Esophagus squamous epithelium (tissue), 5 donors: ENCODE results near the gene CDK15. TPM values are rescaled to one million over a fixed set of nuclear protein-coding genes. Genes with fewer than 3 reads are reported as not detected.

Experiments used
- DNase-seq: peaks from one replicate; lab custom pipeline; 2025; lab: John Stamatoyannopoulos, UW
- H3K27ac ChIP-seq, 4 donors: fragments of 200-600 bp; sonication (generic); one replicate each; pipeline ENCODE4 v1.5.1; 2016 to 2019; ENCODE audit warnings: mild to moderate bottlenecking in 1 of 4
- H3K27me3 ChIP-seq, 4 donors: fragments of 200-600 bp; sonication (generic); 1 replicate in 3 of 4; 2 replicates in 1 of 4; pipeline versions ENCODE4 v1.5.1 to v1.6.0; 2017 to 2021; ENCODE audit warnings: antibody characterized with exemption in 1 of 4
- H3K36me3 ChIP-seq, 3 donors: fragments of 200-600 bp; sonication (generic); one replicate each; pipeline ENCODE4 v1.5.1; 2016 to 2019
- H3K4me1 ChIP-seq, 3 donors: fragments of 200-600 bp; sonication (generic); one replicate each; pipeline ENCODE4 v1.5.1; 2017 to 2019
- H3K4me3 ChIP-seq, 4 donors: fragments of 200-600 bp; sonication (generic); 1 replicate in 3 of 4; 2 replicates in 1 of 4; pipeline ENCODE4 v1.5.1; 2016 to 2019; ENCODE audit warnings: mild to moderate bottlenecking in 2 of 4, moderate library complexity in 1 of 4
- H3K9me3 ChIP-seq, 3 donors: fragments of 200-600 bp; sonication (generic); one replicate each; pipeline ENCODE4 v1.5.1; 2016 to 2019
- POLR2A ChIP-seq, 4 donors: fragments of 450-650 bp; IDR thresholded peaks; one replicate each; pipeline ENCODE4 v1.6.1; 2017; ENCODE audit warnings: antibody characterized with exemption in 4 of 4, mild to moderate bottlenecking in 4 of 4, moderate library complexity in 3 of 4
- WGBS, 2 donors: methylation state at CpG; one replicate each; pipeline ENCODE4 v1.1.5; 2018; 5-methylcytosine and 5-hydroxymethylcytosine counted together
- intact Hi-C: fragments of 100-400 bp; cut with DNase I; formaldehyde crosslinking; loops from one replicate; pipeline ENCODE4 v1.15.0; 2022
- total RNA-seq, 4 donors: library from RNA; depleted of rRNA; stranded (reverse); fragments of >200 nt; gene quantifications; one replicate each; pipeline ENCODE4 v1.1.0, GENCODE V29; 2016
- TF ChIP-seq, protein P1 (sequence below), 6 experiments: fragments of 450-650 bp in 4 of 6; fragments of 200-600 bp in 2 of 6; sonication (generic) in 2 of 6; IDR thresholded peaks; one replicate each; pipeline ENCODE4 v1.5.1; 2016 to 2019; ENCODE audit warnings: antibody characterized with exemption in 6 of 6, mild to moderate bottlenecking in 4 of 6, moderate library complexity in 4 of 6
- donor health status: DM: yes; HTN: yes; CAD: no.

CDK15 gene
- total RNA-seq, 4 donors from 2014 or later: 0.23 to 6.1 TPM; not detected in 2

DNA sequence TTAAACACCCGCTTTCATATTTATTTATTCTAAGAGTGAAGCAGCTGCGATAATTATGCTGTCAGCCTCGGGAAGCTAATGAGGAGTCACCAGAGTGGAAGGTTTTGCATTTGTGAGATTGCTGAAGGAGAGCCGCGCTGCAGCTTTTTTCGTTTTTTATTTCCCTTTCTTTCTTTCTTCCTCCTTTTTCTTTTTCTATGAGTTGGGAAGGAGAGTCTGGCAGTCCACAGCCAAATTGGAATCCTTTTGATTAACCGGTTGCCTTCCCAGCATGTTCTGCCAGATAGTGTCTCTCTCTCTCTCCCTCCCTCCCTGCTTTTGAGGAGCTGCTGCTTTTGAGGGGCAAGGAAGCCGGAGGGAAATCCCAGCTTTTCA, 82.1 kb downstream of the CDK15 start:
- Histone ChIP-seq H3K4me3 (peak overlapping the region in 3 of 4 donors; percentile 1 to 44 (median 17)), H3K27me3 (peaks cover 0 to 19% (median 0%) of the 10 kb centered on the region in 4 donors), H3K9me3 (no peaks in the 10 kb centered on the region), H3K4me1 (peaks cover 0 to 29% (median 0%) of the 10 kb centered on the region in 3 donors), H3K27ac (no peak overlapping the region), H3K36me3 (no peaks in the 10 kb centered on the region)
- DNase-seq: no peak
- 31 to 34% methylated on average over 8 of the region's 8 CpGs for WGBS, 2 donors
- TF ChIP-seq, protein P1, sequence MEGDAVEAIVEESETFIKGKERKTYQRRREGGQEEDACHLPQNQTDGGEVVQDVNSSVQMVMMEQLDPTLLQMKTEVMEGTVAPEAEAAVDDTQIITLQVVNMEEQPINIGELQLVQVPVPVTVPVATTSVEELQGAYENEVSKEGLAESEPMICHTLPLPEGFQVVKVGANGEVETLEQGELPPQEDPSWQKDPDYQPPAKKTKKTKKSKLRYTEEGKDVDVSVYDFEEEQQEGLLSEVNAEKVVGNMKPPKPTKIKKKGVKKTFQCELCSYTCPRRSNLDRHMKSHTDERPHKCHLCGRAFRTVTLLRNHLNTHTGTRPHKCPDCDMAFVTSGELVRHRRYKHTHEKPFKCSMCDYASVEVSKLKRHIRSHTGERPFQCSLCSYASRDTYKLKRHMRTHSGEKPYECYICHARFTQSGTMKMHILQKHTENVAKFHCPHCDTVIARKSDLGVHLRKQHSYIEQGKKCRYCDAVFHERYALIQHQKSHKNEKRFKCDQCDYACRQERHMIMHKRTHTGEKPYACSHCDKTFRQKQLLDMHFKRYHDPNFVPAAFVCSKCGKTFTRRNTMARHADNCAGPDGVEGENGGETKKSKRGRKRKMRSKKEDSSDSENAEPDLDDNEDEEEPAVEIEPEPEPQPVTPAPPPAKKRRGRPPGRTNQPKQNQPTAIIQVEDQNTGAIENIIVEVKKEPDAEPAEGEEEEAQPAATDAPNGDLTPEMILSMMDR (IDR thresholded peaks at IDR 0.05): no peak
- TF ChIP-seq POLR2A (IDR thresholded peaks at IDR 0.05): no peak
- intact Hi-C loops: no loop called here

DNA sequence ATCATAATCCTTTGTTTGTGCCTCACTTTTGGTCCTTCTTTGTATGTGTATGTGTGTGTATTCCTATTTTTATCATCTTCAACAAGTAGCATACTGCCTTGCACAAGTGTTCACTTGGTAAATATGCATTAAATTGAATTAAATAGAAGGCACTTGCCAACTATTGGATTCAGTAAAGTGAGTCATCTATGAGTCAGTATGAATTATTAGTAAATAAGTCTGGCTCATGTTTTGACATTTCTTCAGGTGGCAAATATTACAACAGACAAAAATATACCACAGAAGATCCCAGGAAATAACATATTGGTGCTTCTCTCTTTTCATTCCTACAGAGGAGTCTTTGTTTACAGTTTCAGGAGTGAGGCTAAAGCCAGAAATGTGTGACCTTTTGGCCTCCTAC, 84.1 kb downstream of the CDK15 start:
- H3K36me3 ChIP-seq: no peaks in the 10 kb centered on the region
- TF ChIP-seq, protein P1 (IDR thresholded peaks at IDR 0.05): no peak
- TF ChIP-seq POLR2A (IDR thresholded peaks at IDR 0.05): no peak
- H3K4me3 ChIP-seq: no peak overlapping the region
- DNase-seq: no peak
- intact Hi-C loops: no loop called here
- peaks cover 0 to 25% (median 0%) of the 10 kb centered on the region in 3 donors for H3K4me1 ChIP-seq
- H3K27me3 ChIP-seq: peaks cover 0 to 19% (median 0%) of the 10 kb centered on the region in 4 donors
- H3K27ac ChIP-seq: no peak overlapping the region
- H3K9me3 ChIP-seq: no peaks in the 10 kb centered on the region

DNA sequence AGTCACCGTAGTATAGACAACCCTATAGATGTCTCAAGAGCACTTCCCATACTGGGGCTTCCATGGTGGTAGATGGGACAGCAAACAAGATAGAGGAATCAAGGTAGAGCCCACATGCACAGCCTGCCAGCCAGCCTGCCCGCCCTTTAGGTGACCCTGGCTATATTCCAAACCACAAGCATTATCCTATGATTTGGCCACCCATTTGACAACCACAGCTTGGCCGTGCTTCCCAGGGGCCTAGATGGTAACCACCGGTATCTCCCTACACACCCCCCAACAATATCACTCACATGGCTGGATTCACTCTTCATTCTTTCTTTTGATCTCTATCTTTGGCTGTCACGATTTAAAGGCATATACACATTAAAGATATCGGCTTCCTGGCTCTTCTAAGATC, 85.3 kb downstream of the CDK15 start:
- intact Hi-C loops: no loop called here
- peaks cover 0 to 19% (median 0%) of the 10 kb centered on the region in 4 donors for H3K27me3 ChIP-seq
- H3K9me3 ChIP-seq: no peaks in the 10 kb centered on the region
- peaks cover 0 to 25% (median 0%) of the 10 kb centered on the region in 3 donors for H3K4me1 ChIP-seq
- WGBS, 2 donors: 81 to 88% methylated on average over 6 of the region's 6 CpGs
- no peak overlapping the region for H3K27ac ChIP-seq
- H3K4me3 ChIP-seq: no peak overlapping the region
- no peak for DNase-seq
- TF ChIP-seq POLR2A (IDR thresholded peaks at IDR 0.05): no peak
- no peaks in the 10 kb centered on the region for H3K36me3 ChIP-seq

DNA sequence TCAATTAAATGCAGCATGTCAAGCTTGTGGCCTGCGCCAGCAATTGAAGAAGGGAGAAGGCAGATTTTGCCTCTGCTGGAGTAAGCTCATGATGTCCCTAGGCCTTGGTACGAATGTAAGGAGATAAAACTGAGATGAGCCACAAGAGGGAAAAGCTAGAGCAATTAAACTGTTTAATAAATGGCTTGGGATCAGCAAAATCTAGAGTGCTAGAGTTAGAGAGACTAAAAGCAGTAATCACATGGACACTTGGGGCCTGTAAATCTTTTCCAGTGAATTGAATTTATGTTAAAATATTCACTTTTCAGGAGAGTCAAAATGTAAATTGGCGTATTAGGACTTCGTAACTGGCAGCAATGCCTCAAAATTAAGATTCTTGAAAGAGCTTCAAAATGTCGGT, 86.2 kb downstream of the CDK15 start:
- WGBS, 2 donors: 90 to 95% methylated on average over 5 of the region's 5 CpGs
- no peak overlapping the region for H3K4me3 ChIP-seq
- H3K36me3 ChIP-seq: no peaks in the 10 kb centered on the region
- no peak for DNase-seq
- H3K27ac ChIP-seq: no peak overlapping the region
- peaks cover 0 to 19% (median 0%) of the 10 kb centered on the region in 4 donors for H3K27me3 ChIP-seq
- no peak for TF ChIP-seq POLR2A (IDR thresholded peaks at IDR 0.05)
- TF ChIP-seq, protein P1 (IDR thresholded peaks at IDR 0.05): no peak
- no peaks in the 10 kb centered on the region for H3K9me3 ChIP-seq
- intact Hi-C loops: no loop called here
- H3K4me1 ChIP-seq: peaks cover 0 to 25% (median 0%) of the 10 kb centered on the region in 3 donors

DNA sequence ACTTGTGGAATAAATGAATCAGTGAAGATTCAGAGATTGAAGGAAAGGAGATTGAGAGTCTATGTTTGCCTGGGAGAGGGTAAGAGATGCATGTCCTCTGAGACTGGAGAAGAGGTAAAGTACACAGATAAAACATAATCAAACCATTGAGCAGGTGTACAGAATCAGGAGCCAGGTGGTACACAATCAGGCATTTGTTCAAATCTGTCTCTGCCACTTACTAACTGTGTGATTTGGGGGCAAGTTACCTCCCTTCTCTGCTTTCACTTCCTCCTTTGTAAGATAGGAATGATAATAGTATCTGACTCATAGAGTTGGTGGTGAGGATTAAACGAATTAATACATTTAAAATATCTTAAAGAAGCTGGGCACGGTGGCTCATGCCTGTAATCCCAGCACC, 94.0 kb downstream of the CDK15 start:
- intact Hi-C loops: no loop called here
- no peak for TF ChIP-seq POLR2A (IDR thresholded peaks at IDR 0.05)
- TF ChIP-seq, protein P1 (IDR thresholded peaks at IDR 0.05): no peak
- H3K4me1 ChIP-seq: no peaks in the 10 kb centered on the region
- H3K36me3 ChIP-seq: no peaks in the 10 kb centered on the region
- WGBS, 2 donors: 22 to 54% methylated on average over 2 of the region's 2 CpGs
- peaks cover 0 to 27% (median 0%) of the 10 kb centered on the region in 4 donors for H3K27me3 ChIP-seq
- no peak for DNase-seq
- no peak overlapping the region for H3K4me3 ChIP-seq
- H3K9me3 ChIP-seq: no peaks in the 10 kb centered on the region
- H3K27ac ChIP-seq: no peak overlapping the region

DNA sequence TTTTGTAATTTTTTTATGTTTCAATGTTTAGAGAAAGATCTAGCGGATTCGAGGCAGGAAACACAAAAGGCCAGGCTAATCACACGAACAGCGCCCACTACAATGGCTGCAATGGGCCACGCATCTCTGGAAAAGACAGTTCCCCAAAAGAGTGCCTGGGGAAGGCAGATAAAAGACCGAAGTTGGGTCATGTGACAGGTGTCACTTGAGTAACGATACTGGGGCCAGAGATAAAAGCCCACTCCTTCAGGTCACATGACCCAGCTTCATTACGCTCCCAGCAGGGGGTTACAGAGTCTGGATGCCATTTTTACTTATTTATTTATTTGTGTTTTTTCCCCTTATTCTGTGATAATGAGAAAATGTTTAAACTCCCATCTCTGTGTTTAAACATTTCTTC, 95.4 kb downstream of the CDK15 start:
- intact Hi-C loops: no loop called here
- H3K4me3 ChIP-seq: no peak overlapping the region
- TF ChIP-seq POLR2A (IDR thresholded peaks at IDR 0.05): no peak
- TF ChIP-seq, protein P1 (IDR thresholded peaks at IDR 0.05): no peak
- 60 to 73% methylated on average over 8 of the region's 8 CpGs for WGBS, 2 donors
- peaks cover 0 to 29% (median 0%) of the 10 kb centered on the region in 4 donors for H3K27me3 ChIP-seq
- no peaks in the 10 kb centered on the region for H3K9me3 ChIP-seq
- H3K27ac ChIP-seq: no peak overlapping the region
- H3K36me3 ChIP-seq: no peaks in the 10 kb centered on the region
- no peak for DNase-seq
- H3K4me1 ChIP-seq: no peaks in the 10 kb centered on the region
